Stimulated activated CD4-positive, alpha-beta T cell treated with anti-CD3 and anti-CD28 coated beads, Interleukin-4, amount 100 ng/mL, for 24 hours (primary cell): Measurements from ENCODE around the gene UTP4.

Experiments
- DNase-seq: peaks from one replicate; pipeline ENCODE4 v3.0.0-alpha.2; 2020

Gene UTP4

DNA sequence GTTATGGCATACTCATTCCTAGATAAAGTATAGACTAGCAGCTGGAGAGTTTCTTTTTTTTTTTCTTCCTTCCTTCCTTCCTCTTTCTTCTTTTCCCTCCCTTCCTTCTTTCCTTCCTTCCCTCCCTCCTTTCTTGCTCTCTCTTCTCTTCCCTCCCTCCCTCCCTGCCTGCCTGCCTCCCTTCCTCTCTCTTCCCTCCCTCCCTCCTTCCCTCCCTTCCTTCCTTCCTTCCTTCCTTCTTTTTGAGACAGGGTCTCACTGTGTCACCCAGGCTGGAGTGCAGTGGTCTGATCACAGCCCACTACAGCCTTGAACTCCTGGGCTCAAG is 47.5 kb downstream of the UTP4 start:
- DNase-seq = no peak

DNA sequence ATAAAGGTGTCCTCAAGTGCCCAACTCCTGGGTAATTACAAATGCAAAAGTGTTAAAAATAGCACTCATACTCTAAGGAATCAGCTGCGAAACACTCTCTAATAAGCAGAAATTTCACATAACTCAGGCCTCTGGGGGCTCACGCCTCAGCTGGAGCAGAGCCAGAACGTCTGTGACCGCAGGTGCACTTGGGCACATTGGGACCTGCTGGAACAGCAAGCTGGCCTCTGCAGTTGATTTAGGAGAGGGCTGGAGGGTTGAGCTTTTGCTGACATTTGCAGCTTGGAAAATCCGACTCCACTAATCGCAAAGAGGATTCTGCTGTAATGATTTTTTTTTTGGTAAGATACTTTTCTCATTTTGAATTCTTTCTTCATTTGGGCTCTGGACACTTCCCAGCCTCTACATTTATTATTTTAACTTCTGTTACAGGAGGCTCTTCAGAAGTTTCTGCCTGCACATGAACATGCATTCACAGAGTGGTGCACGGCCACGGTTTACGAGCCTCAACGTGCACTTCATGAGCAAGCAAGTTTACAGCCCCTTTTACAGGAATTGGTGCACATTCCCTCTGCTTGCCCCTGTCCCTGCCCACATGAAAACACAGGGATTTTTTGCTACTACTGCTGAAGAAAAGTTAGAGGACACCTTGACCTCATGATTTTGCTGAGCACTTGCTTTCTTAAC is 50.4 kb downstream of the UTP4 start:
- DNase-seq = no peak

DNA sequence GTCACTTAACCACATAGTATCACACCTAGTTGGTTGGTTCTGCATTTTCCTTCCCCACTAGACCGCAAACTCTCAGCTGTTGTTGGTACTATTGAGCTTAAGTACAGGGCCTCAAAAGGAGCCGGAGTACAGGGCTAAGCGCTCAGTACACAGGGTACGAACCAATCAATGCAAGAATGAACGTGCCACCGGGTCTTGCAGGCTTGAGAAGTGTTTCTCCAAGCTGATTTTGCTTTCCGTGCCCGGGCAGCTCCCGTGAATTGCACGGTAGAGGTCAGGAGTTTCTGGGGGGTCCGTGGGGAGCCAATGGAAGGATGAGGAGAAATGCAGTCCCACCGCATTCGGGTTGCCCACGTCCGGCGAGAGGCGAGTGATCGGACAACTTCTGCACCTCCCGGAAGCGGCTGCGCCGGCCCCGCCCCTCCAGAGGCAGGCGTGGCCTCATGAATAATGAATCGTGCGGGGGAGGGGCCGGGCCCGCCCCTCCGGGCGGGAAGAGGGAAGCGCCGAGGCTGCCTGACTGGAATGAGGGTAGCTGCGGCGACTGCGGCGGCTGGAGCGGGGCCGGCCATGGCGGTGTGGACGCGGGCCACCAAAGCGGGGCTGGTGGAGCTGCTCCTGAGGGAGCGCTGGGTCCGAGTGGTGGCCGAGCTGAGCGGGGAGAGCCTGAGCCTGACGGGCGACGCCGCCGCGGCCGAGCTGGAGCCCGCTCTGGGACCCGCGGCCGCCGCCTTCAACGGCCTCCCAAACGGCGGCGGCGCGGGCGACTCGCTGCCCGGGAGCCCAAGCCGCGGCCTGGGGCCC is 54.4 kb downstream of the UTP4 start, which contains the start of gene SNTB2:
TSS of gene SNTB2 (plus strand) at position 523 of the 804 bp plus-strand sequence. CDS start at position 526, 3 bp downstream.
- peak; percentile 82 for DNase-seq

DNA sequence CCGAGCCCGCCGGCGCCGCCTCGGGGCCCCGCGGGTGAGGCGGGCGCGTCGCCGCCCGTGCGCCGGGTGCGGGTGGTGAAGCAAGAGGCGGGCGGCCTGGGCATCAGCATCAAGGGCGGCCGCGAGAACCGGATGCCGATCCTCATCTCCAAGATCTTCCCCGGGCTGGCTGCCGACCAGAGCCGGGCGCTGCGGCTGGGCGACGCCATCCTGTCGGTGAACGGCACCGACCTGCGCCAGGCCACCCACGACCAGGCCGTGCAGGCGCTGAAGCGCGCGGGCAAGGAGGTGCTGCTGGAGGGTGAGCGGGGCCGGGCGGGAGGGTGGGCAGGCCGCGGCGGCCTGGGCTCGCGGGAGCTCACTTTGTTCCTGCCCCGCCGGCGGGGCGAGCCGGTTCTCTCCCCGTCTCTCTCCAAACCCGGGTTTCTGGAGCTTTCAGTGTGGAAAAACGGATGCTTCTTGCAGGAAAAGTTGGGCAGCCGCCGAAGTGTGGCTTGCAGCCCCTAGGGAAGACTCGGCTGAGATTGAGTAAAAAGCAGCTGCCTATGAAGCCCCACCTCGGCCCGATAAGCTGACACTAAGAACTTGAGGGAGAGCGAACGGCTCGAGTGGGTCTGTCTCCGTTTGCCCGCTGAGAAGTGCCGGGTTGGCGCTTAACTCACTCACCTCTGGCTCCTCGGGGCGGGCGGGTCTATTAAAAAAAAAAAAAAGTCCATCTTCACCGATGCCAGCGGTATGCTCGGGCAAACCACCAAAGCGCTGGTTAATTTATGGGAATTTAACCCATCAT is 55.2 kb downstream of the UTP4 start:
- DNase-seq = peak; percentile 43

DNA sequence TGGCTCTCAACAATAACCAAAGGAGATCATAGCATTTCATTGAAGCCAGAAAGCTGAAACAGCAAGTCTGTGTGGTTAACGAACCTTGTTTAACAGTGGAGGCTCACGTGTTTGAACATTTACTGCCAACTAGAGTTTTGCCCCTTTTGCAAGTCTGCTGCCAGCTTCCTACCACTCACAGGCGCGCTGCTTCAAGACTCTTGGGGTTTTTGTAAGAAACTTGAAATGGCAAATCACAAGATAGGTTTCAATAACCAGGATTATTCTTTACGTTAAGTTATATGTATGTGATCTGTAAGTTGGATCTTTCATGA is 55.7 kb downstream of the UTP4 start:
- peak; percentile 10 for DNase-seq

DNA sequence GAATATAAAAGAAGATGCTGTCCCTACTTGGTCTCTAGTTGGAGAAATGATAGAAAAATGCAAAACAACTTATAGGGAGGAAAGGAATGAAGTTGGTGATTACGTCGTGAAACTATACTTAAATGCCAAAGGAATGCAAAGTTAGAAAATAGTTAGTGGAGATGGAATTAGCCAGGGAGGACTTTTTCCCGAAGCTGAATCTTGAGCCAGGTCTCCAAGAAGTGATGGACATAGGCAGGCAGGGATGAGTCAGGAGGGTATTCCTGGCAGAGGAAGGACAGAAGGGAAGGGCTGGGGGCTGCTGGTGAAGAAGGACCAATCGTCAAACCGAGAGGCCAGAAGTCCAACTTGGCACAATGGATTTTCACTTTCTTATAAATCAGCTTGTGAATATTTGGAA is 56.3 kb downstream of the UTP4 start:
- no peak for DNase-seq

DNA sequence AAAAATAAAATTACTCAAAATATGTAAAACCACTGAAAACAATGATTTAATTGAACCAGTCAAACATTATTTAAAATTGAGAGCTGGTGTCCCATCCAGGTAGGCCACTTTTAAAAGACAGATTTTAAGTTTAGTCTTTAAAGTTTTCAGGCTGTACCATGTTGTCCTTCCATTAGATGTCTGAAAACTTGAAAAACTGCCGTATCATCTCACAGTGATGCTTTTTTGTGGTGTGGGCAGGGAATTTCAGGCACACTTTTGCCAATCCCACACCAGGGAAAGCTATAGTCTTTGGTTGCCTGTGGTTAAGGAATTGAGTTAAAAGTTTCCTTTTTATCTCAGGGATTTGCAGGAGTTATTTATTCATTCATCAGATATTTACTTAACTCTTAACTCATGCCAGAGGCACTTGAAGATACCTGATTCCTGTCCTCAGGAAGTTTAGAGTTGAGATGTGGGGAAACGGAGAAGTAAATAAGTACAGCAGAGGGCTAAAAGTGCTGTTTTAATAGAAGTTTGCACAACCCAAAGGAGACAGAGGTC is 57.7 kb downstream of the UTP4 start:
- DNase-seq = no peak

DNA sequence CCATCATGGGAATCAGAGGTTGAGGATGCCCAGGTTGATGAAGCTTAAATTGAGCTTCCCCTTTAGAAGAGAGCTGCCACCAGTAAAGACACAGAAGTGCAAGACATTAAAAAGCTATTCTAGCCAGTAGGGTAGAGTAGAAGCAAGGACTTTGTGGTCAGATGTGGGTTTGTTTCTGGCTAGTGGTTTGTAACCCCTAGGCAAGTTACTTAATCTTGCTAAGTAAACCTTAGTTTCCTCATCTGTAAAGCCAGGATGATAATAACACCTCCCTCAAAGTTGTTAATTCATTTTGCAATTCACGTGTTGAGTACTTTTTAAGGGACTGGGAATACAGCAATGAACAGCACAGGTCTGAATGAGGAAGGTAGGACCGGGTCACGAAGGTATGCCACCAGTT is 58.1 kb downstream of the UTP4 start:
- no peak for DNase-seq

DNA sequence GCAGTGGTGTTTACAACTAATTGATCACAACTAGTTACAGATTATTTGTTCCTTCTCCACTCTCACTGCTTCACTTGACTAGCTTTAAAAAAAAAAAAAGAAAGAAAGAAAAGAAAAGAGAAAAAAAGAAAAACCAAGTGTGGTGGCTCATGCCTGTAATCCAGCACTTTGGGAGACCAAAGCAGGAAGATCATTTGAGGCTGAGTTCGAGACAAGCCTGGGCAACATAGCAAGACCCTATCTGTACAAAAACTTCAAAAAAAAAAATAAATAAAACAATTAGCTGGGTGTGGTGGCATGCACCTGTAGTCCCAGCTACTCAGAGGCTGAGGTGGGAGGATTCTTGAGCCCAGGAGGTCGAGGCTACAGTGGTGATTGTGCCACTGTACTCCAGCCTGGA is 58.7 kb downstream of the UTP4 start:
- no peak for DNase-seq

DNA sequence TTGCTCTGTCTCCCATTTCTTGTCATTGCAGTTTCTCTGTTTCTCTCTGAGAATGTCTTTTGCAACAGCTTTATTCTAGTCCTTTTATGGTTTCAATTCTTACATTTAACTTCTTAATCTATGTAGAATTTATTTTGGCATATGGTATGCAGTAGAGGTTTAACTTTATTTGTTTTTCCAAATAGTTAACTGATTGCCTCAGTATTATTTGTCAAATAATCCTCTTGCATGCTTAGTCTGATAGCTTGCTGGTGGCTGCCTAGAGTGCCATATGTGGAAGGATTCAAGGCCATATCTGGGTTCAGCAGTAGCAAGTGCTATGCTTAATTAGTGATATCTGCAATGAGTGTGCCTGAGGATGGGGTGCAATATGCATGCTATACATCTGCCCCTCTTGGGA is 61.4 kb downstream of the UTP4 start:
- DNase-seq = no peak

DNA sequence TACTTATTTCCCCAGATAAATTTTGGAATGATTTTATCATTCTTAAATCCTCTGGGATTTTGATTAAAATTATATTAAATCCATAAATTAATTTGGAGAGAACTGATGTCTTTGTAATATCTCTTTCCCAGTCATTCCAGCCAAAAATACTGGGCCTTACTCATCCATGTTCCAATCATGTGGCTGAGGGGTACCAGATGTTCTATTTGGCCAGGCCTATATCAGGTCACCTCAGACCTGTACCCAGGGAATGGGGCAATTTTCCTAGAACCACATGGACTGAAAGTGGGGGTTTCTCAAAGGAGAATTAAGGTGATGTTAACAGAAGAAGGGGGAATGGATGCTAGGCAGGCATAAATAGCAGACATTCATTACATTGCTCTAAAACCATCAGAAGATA is 62.0 kb downstream of the UTP4 start:
- no peak for DNase-seq

DNA sequence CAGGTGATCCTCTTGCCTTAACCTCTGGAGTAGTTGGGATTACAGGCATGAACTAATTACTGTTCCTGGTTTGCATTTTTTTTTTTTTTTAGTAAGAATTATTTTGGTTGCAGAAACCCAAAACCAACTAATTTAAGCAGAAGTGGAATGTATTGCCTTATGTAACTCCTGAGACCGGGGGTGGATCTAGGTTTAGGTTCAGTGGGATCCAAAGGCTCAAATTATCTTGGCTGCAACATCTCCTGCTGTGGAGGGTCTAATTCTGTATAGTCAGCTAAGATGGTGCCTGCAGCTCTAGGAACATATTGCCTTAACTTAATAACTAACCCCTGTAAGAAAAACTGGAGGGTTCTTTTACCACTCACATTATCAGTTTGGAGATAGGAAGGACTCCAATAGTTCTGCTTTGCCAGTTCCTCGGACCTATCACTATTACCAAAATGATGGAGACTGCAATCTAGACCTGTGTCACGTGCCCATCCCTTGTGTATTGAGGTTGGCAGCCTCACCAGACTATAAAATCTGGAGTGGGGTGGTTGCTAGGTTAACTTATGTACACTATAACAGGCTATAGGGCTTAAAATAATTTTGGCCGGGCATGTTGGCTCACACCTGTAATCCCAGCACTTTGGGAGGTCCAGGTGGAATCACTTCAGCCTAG is 63.0 kb downstream of the UTP4 start:
- no peak for DNase-seq

DNA sequence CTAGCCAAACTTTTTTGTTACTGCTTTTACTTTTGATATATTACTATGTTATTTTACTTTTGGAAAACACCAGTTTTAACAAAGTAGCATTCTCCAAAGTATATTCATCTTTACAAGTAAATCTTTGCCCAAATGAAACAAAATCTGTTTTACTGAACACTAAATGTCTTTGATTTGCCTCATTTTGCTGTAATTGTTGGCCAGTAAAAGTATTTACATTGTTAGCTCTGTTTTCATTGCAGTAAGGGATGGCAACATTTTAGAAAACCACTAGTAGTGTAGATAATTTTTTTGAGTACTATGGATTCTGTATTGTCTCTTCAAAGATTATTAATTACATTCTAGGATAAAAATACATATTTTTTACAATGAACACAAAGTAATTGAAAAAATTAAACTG is 65.1 kb downstream of the UTP4 start:
- no peak for DNase-seq

DNA sequence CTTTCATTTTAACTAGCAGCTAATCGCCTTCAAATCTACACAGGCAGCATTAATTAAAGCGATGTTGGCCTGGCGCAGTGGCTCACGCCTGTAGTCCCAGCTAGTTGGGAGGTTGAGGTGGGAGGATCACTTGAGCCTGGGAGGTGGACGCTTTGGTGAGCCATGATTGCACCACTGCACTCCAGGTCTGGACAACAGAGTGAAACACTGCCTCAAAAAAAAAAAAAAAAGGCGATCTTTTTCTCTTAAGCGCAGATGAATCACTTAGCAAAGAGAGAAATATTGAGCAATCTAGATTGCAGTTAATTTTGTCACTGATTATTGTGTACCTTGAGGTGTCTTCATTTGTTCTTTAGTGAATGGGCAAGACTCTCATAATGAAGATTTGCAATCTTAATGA is 66.9 kb downstream of the UTP4 start:
- DNase-seq = no peak

DNA sequence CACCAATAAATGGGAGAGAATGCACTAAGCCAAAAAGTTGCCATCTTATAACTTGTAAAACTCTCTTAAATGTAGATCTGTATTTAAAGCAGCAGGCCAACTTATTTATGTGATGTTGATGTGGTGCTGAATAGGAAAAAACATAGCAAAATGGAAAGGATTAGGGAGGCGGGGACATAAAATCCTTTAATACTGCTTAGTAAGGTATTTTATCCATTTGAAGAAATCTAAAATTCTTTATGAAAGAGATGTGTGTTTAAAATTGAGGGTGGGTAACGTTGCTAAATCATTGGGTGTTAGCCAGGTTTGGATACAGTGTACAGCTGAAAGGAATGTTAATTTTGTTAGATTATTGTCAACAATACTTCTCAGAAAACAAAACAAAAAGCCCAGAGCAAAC is 68.8 kb downstream of the UTP4 start:
- DNase-seq = no peak

DNA sequence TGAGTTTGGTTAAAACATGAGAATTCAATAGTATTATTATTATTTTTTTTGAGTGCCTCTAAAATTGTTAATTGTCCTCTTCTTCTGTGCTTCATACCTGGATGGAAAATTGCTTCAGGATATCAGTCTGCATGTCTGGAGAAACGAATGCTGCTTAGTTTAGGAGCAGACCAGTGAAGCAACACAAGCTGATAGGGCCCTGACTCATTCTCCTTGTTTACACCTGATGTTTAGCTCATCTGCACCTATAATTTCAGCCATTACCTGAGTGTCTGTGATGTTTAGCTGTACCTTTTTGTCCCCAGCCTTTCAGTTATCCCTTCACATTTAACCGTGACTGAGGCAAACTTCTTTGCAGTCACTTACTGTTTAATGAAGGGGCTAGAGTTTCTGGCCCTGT is 69.3 kb downstream of the UTP4 start:
- no peak for DNase-seq

DNA sequence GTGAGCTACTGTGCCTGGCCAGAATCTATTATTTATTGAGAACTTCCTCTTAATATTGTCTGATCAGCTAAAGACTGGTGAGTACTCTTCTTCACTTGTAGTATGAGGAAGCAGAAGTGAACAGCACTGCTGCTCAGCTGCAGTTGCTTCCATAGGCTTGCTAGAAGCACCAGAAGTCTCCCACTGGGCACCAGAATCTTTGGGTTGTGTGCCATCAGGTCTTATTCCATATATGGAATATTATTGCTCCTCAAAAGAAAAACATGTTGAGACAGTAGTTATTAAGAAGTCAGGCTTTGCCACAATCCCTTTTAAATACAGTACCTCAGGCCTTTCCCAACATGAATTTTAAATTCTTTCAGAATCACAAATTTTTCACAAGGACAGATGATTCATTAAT is 71.7 kb downstream of the UTP4 start:
- no peak for DNase-seq

DNA sequence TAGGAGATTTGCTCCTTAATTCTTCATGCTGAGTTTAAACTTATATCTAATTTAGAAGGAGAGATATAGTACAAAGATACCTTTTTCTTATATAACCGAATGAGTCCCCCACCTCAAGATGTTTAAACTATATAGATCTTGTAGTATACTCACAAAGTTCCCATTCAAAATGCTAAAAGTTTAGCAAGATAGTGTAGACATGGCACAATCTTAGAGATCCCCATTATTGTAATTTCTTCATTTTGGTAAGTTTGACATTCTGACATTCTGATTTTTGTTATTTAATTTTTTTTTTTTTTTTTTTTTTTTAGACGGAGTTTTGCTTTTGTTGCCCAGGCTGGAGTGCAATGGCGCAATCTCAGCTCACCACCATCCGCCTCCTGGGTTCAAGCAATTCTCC is 77.3 kb downstream of the UTP4 start:
- DNase-seq = no peak

DNA sequence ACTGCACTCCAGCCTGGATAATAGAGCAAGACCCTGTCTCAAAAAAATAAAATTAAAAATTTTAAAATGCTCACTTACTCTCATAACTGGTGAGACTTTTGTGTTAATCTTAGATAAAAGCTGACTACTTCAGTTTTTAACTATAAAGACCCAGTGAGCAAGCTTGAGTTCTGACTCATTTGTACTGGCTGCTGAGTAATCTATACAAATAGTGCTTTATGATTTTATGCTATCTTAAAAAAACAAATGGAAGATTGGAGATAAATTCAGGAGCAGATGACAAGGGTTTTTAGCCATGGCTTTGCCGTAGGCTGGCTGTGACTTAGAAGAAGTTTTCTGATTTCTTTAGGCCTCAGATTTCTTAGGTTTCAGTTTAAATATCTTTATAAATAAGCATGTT is 85.0 kb downstream of the UTP4 start:
- DNase-seq = no peak
